ENCODE measurements around the gene CD72.
A peak's percentile ranks its signal among the peaks of the same experiment; 100 is the strongest.
"Not testable (repeated sequence)": the region's sequence is repeated elsewhere in the genome, so short reads cannot be mapped to it uniquely, and the experiment has no call there.

CD72 gene

GRCh38 chr9:35616681-35617459 lies 1.3 kb downstream of the CD72 start:
- peak; percentile 22 to 29 for DNase-seq (ENCODE audit: low read depth in 2 of 2)

DNA sequence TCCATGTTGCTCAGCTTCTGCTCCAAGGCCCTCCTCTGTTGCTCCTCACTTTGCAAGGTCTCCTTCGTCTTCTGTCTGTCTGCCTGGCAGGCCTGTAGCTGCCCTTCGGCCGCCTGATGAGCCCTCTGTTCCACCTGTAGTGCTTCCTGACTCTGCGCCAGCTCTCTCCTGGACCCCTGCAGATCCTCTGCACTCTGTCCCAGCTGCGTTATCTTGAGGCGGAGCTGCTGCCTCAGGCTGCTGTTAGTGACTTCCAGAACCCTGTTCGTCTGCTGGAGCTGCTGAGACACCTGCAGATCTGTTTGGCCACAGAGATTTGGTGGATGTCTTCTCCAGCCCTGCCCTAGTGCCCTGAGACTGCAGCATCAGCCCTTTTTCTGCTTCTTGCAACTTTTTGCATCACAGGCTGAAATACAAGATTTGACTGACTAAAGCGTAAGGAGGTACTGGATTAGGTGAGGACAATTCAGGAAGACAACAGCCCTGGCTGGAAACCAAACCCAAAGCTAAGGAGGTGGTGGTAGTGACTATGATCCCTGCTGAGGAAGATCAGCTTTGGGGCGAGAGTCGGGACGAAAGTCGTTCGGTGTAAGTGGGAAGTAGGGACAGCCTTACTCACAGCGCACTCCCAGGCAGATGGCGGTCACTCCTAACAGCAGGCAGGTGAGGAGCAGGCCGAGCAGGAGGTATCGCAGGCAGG lies 2.1 kb downstream of the CD72 start:
- no peak for DNase-seq (ENCODE audit: low read depth in 2 of 2)

DNA sequence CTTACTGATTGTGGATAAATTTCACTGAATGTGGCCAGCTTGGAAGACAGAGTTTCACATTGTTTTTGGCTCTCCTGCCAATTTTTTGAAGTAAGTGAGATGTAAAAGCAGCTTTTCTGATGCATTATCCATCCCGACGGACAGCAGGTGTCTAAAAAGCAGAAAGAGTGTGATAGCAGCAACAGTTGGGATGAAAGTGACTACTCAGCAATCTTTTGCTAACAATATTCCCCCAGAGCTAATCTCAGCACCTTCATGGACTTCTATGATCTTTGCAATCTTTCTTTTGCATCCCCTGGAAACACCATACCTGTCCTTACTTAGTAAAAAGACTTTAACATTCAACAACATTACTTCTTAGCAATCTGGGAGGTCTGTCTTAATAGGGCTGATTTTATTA lies 5.4 kb downstream of the CD72 start:
- DNase-seq (ENCODE audit: low read depth in 2 of 2) = no peak

DNA sequence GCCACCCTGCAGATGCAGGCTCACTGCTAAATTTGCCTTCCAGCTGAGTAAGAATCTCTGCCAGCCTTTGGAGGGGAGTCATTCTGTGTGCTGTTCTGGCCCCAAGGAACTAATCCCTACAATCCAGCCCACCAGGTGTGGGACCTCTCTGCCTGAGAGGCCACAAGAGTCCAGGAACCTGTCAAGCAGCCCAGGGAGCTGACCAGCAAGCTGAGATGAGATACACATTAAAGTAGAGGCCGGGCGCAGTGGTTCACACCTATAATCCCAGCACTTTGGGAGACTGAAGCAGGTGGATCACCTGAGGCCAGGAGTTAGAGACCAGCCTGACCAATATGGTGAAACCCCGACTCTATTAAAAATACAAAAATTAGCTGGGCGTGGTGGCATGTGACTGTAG lies 6.1 kb downstream of the CD72 start:
- not testable (repeated sequence) for DNase-seq (ENCODE audit: low read depth in 2 of 2)

DNA sequence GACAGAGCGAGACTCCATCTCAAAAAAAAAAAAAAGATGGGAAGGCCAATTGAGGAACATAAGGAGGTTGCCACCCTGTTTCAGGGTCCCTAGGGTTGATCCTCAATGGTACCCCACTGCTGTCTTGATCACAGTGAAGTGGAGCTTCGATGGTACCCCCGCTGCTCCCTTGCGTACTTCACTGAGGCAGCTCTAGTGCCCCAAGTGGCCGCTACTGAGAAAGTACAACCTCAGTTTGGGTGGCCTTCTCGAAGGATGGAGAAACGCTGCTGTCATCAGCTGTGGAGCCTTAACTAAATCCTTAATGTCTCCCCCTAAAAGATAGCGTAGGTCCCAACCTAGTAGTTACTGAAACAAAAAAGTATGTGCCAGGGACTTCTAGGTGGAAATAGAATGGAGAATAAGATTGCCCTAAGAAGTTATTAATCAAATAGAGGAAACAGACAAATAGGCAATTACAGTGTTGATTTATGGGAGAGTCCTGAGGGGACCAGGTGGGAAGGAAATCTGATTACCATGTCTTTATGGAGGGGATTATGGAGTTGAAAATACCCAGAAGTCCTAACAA lies 6.9 kb downstream of the CD72 start:
- peak in 1 of 2 donors; percentile 38 for DNase-seq (ENCODE audit: low read depth in 2 of 2)

- no peak for DNase-seq (ENCODE audit: low read depth in 2 of 2)
Observed at GRCh38 chr9:35609820-35610163, 8.4 kb downstream of the CD72 start.

DNA sequence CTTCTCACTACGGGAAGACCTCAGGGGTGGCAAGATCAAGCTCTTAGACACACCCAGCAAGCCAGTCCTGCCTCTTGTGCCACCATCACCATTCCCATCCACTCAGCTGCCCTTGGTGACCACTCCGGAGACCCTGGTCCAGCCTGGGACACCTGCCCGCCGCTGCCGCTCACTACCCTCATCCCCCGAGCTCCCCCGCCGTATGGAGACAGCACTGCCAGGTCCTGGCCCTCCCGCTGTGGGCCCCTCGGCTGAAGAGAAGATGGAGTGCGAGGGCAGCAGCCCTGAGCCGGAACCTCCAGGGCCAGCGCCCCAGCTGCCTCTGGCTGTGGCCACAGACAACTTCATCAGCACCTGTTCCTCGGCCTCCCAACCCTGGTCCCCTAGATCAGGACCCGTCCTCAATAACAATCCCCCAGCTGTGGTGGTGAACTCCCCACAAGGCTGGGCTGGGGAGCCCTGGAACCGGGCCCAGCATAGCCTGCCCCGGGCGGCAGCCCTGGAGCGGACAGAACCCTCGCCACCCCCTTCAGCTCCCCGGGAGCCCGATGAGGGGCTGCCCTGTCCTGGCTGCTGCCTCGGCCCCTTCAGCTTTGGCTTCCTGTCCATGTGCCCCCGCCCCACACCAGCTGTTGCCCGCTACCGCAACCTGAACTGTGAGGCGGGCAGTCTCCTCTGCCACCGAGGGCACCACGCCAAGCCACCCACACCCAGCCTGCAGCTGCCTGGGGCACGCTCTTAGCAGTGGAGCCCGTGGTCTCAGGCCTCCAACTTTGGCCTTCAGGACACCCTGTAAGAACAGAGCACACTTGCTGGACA lies 9.0 kb downstream of the CD72 start:
- no peak for DNase-seq (ENCODE audit: low read depth in 2 of 2)

DNA sequence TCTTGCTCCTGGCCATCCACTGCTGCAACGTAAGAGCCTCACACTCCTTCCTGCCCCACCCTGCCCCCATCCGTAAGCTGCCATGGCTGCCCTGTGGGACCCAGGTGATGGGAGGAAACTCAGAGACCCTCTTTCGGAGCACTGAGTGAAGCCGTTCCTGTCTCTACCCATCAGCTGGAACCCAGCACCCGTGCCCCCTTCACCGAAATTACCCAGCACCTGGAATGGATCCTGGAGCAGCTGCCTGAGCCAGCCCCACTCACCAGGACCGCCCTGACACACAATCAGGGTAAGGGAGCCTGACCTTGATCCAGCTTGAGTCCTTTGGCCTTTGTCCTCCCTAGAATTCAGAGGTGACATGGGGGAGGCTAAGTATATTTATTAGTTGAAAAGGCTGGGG lies 10.0 kb downstream of the CD72 start:
- no peak for DNase-seq (ENCODE audit: low read depth in 2 of 2)

- DNase-seq (ENCODE audit: low read depth in 2 of 2) = no peak
Observed at GRCh38 chr9:35606726-35607125, 11.5 kb downstream of the CD72 start.

DNA sequence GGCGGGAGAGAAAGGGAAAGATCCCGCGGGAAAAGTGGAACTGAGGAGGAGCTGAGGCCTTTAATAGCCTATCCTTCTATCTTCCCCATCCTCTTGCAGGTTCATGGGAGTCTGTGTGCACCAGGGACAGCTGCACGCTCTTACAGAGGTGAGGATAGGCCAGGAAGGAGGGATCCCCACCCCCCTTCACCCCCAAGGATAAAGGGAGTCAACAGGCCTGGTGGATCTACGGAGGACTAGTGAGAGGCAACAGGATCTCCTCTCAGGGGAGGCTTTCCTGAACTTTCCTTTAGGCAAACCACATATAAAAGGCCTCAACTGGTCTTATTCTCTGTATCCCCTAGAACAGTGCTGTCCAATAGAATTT lies 12.1 kb downstream of the CD72 start:
- no peak for DNase-seq (ENCODE audit: low read depth in 2 of 2)

DNA sequence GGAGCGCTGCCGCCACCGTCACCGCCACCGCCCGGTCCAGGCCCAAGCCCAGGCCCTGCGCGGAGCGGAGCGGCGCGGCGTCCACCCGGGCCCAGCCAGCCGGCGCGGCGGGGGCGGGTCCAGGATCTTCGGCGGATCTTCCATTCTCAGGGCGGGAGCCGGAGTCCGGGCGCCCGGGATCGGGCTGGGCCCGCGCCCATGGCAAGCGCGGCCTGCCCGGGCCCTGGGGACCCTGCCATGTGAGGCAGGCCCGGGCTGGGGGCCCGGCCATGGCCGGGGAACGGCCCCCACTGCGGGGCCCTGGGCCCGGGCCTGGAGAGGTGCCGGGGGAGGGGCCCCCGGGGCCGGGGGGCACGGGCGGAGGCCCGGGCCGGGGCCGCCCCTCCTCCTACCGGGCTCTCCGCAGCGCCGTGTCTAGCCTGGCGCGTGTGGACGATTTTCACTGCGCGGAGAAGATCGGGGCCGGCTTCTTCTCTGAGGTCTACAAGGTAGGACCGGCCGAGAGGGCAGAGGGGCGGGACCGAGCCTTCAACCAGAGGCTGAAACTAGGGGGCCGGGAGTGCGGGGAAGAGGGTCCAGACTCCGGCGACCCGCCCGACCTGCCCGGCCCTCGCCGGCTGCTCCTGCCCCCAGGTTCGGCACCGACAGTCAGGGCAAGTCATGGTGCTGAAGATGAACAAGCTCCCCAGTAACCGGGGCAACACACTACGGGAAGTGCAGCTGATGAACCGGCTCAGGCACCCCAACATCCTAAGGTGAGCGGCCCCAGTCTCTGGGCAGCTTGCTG lies 12.7 kb downstream of the CD72 start:
- DNase-seq (ENCODE audit: low read depth in 2 of 2) = no peak

GRCh38 chr9:35604578-35605350 lies 13.4 kb downstream of the CD72 start, which contains the start of gene TESK1:
Gene TESK1 (plus strand): TSS chr9:35605262. CDS start chr9:35605620, 358 bp downstream.
- peak; percentile 58 to 75 for DNase-seq (ENCODE audit: low read depth in 2 of 2)

- peak; percentile 94 to 97 for DNase-seq (ENCODE audit: low read depth in 2 of 2)
Observed at GRCh38 chr9:35603986-35604577, 14.1 kb downstream of the CD72 start.

DNA sequence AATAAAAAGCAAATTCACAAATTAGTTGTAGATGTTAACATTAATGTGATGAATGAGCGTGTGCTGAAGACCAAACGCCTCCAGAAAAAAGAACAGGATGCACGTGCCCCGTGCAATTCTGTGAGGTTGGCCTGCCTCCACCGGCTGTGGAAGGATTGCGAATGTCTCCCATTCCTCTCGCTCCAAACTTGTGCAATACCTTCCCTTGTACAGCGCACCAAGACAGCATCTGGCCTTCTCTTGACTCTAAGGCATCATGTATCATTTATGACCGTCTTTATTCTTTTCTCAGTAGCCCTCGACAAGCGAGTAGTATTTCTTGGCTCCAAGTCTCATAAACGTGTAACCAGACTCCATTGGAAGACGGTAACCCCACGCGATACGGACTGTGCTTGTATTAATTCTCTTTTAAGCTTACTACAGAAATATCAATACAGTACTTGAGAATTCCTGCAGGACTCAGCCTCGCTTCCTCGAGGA lies 14.7 kb downstream of the CD72 start:
- DNase-seq (ENCODE audit: low read depth in 2 of 2) = peak in 1 of 2 donors; percentile 8

- no peak for DNase-seq (ENCODE audit: low read depth in 2 of 2)
Observed at GRCh38 chr9:35599763-35600604, 18.2 kb downstream of the CD72 start.

GRCh38 chr9:35598866-35599590 lies 19.2 kb downstream of the CD72 start:
- no peak for DNase-seq (ENCODE audit: low read depth in 2 of 2)

- DNase-seq (ENCODE audit: low read depth in 2 of 2) = not testable (repeated sequence)
Observed at GRCh38 chr9:35596907-35597306, 21.3 kb downstream of the CD72 start.

DNA sequence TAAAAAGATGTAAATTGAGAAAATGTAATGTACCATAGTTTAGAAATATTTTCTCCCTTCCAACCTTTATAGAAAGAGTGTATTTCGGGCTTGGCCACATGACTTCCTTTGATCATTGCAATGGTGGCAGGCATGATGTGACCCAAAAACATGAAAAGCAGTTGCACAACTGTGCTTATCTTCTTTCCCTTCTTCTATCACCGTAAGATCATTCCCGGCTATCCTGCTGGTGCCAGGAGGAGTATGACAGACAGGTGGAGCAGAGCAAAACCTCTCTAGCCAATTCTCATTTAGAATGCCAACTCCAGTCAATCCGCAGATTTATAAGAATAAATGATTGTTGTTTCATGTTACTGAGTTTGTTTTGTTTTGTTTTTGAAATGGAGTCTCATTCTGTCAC lies 23.7 kb downstream of the CD72 start:
- DNase-seq (ENCODE audit: low read depth in 2 of 2) = no peak
